ENCODE data around the gene TNRC6A. TPM values are rescaled to one million over a fixed set of nuclear protein-coding genes. Genes with fewer than 3 reads are reported as not detected.
A peak's percentile ranks its signal among the peaks of the same experiment; 100 is the strongest.
"Not testable (repeated sequence)": the region's sequence is repeated elsewhere in the genome, so short reads cannot be mapped to it uniquely, and the experiment has no call there.

The TNRC6A gene
- total RNA-seq, 1 experiment from 2014 or later: 23.5 TPM

DNA sequence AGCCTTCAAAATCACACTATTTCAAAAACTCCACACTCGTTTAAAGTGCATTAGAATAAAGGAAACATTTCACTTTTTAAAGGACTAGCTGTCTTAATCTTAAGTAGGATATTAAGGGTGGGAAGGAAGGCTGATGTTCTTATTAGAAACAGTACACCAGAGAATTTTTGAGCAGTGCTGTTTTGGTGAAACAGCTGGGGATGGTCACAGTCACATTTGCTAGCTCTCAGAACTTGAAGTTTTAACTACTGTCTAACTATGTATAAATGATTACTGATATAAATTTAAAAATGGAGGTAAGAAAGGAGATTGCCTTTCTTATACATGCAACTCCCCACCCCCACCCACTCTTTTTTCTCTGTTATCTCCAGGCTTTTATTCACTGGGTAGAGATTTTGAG, 77.8 kb downstream of the TNRC6A start:
- no peak for DNase-seq (ENCODE audit: extremely low read depth, low read depth)

DNA sequence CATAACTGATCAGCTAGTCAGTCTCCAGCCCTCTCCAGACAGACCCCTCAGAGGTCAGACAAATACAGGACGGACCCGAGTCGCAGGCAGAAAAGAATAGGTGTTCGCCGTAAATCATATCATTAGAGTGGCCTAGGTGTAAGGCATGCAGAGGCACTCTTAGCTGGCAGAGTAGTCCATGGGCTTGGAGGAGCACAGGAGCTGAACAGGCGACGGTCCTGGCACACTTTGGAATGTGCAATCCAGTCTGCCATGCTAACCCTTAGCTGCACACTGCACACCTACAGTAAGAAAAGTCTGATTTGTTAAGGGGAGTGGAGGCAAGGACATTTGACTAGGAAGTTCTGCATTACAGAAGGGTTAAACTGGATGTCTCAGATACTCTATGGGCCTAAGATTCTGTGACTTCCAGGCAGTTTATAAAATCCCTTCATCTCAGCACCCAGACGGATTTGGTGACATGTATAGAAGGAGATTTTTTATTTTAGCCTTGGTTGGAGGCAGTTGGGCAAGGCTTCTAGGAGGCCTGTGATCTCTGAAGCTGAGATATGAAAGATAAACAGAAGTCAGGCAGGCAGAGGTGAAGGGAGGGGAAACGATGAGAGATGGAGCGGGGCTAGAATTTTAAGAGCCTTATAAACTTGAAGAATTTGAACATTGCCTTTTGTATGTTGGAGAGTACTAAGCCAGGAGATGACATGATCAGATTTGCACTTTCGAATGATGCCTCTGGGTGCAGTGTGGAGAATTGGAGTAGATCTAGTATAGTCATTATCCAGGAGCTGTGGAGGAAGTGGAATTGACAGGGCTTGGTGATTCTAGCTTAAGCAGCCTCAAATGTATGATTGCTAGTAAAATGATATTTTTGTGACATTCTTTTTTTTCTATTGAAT, 81.7 kb downstream of the TNRC6A start:
- DNase-seq (ENCODE audit: extremely low read depth, low read depth): no peak

DNA sequence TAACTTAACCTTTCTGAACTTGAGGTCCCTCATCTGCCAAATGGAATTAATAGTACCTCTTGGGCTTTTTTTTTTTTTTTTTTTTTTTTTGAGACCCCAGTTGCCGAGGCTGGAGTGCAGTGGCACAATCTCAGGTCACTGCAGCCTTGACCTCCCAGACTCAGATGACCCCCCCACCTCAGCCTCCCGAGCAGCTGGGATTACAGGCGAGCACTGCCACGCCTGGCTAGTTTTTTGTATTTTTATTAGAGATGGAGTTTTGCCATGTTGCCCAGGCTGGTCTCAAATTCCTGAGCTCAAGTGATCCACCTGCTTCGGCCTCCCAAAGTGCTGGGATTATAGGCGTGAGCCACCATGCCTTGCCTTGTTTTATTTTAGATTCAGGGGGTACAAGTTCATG, 83.4 kb downstream of the TNRC6A start:
- DNase-seq (ENCODE audit: extremely low read depth, low read depth): not testable (repeated sequence)

DNA sequence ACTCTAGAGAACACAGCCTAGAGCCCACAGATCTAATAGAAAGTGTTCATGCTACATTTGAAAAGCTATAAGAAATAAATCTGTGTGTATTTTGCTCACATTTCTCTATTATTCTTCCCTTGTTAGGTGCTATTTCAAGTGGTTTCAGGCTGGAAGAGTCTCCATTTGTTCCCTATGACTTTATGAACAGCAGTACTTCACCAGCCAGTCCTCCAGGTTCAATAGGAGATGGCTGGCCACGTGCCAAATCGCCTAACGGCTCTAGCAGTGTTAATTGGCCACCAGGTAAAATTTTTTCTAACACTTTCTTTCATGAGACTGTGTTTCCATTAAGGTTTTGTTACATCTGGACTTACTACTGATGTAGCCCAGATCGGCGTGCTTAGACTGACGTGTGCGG, 85.6 kb downstream of the TNRC6A start:
- DNase-seq (ENCODE audit: extremely low read depth, low read depth): no peak

DNA sequence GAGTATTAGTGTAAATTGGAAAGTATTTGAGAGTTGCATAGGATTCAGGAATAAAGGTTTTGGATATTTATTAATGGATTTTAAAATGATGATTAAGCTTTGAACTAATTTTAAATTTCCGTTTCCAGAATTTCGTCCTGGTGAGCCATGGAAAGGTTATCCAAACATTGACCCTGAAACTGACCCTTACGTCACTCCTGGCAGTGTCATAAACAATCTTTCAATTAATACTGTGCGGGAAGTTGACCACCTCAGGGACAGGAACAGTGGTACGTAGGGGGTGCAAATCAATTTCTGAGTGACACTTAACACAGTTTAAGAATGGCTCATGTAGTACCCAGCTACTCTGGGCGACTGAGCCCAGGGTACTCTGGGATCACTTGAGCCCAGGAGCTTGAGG, 87.2 kb downstream of the TNRC6A start:
- DNase-seq (ENCODE audit: extremely low read depth, low read depth): no peak

DNA sequence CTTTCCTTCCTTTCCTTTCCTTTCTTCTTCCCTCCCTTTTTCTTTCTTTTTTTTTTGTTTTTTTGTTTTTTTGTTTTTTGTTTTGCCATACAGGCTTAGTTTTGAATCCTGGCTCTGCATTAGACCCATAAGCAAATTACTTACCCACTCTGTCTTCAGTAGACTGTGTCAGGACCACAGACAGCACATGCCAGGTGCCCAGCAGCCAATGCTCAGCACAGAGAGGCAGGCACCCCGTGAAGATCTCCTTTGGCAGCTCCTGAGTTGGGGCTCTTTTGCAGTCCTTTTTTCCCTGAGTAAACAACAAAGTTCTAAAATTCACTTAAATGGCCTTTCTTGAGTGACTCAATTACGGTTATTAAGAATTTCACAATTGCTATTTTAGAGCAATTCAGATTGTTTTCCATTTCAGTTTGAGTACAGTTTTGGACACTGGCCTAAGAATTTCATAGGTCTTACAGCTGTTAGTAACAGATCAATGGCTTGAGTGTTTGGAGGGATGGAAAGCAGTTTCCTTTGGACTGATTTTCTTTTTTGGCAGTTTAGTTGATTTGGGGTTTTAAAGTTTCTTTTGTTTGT, 90.1 kb downstream of the TNRC6A start:
- no peak for DNase-seq (ENCODE audit: extremely low read depth, low read depth)

DNA sequence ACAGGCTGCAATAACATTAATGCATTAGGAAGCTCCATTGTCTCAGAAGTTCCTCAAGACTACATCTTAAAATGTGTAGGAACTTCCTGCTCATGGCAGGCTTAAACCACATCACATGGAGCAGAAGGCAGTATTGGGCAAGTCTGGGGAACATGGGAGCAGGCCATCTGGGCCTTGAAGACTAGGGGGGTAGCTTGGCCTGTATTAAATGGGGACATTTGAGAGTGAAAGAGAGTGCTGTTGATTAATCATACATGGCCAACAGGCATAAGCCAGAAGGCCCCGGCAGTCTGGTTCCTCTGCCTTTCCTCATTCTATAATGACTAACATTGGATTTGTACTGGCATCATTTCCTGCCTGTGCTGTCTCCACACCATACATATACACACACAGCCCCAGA, 91.1 kb downstream of the TNRC6A start:
- no peak for DNase-seq (ENCODE audit: extremely low read depth, low read depth)

DNA sequence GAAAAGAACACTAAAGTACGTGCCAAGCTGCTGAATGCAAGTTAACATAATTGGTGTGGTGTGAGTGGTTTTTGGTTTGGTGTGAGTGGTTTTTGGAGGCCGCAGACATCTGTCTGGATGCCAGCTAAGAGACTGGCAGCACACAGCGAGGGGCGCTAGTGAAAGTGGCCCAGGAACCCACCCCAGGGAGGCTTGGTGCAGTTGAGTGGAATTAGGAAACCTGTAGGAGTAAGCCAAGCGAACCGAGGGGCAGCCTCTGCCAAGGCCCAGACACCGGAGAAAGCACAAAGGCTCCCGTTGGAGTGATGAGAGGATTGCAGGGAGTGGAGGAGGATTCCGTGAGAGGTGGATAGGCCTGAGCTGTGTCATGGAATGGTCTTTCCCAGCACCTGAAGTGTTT, 91.7 kb downstream of the TNRC6A start:
- DNase-seq (ENCODE audit: extremely low read depth, low read depth): no peak

DNA sequence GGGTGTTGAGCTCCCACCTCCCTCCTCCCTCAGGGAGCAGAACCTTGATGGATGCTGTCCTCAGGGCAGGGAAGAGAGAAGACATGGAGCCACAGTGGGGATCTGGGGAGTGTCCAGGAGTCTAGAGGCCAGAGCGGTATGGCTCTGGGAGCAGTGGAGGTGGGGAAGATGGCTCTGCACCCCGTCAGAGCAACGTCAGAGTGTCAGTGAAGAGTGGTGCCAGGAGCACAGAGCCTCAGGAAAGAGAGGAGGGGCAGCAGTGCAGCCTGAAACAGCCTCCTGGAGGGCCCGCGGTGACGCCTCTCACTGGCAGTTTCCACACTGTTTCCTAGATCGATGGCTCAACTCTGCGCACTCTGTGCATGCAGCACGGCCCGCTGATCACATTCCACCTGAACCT, 93.1 kb downstream of the TNRC6A start:
- DNase-seq (ENCODE audit: extremely low read depth, low read depth): no peak

DNA sequence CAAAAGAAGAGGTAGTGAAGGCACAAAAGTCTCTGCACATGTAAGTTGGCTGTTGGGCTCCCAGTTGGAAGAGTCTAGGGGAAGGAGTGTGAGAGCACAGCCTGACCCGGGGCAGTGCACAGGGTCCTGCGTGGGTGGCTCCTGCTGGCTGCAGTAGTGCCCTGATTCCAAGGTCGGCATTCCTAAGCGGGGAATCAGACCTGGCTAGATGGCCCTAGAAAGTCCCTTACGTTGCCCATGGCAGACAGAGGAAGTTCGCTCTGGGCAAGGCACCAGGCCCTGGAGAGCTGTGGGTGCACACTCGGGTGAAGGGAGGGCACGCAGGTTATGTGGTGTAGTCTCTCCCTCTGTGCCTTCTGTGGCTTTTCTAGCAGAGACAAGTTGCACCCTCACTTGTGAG, 93.5 kb downstream of the TNRC6A start:
- no peak for DNase-seq (ENCODE audit: extremely low read depth, low read depth)

DNA sequence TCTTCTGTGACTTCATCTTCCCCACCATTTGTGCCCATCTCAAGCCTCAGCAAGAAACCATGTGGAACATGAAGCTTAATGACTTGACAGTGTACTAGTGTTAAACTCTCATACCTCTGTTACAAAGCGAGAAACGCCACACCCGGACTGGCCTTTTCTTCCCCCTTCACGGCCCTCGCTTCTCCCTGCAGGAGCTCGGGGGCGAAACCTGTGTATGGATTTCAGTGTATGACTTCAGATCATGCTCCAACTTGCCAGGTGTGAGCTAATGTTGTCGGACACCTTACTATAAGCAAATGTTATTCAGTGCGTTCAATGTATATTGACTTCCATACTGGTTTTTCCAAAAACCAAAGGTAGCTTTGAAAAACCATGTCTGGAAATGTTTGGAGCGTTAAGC, 96.2 kb downstream of the TNRC6A start:
- no peak for DNase-seq (ENCODE audit: extremely low read depth, low read depth)

DNA sequence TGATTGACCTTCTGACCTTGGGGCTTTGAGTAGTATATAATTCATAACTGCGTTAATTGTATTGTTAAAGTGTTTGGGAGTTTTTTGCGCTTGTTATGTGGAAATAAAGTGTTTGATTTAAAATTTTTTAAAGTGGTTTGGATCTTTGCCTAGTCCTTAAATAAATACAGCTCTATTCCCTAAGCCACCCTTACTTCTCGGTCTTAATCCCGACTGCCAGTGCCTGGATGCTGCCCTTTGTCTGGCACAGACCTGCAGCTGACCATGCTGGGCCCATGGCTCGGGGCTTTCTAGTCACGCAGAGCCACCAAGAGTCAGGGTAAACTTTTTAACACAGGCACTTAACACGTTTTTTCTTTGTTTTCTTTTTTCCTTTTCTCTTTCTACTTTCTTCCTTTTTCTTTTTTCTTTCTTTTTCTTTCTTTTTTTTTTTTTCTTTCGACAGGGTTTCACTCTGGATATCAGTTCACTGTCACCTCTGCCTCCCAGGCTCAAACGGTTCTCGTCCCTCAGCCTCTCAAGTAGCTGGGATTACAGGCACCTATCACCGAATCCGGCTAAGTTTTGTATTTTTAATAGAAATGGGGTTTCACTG, 96.7 kb downstream of the TNRC6A start:
- DNase-seq (ENCODE audit: extremely low read depth, low read depth): no peak

DNA sequence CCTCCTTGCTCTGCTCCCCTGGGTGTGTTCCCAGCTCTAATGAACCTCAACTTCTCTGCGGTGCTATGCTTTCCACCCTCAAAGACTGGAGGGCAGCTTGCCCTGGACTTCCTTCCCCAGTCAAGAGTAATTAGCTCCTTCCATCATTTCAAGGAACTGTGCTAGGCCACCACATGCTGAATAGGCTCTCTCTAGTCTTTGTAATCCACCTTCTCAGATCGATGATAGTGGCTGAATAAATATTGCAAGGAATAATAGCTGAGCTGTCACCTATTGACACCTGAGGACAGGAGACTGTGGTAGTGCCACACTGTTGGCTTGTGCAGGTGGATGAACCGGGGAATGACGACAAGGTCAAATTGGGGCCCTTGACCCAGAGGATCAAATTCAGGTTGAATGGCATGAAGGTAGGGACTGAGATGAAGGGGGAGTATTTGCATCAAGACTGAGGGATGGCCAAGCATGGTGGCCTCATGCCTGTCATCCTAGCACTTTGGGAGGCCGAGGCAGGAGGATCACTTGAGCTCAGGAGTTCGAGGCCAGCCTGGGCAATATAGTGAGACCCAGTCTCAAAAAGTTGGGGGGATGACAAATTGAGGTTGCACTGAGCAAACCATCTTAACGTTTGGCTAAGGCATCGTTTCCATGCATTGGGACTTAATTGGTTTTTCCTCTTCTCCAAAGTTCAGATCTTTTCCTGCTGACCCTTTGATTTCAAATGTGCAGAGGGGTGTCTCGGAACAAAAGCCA, 97.5 kb downstream of the TNRC6A start:
- DNase-seq (ENCODE audit: extremely low read depth, low read depth): no peak

DNA sequence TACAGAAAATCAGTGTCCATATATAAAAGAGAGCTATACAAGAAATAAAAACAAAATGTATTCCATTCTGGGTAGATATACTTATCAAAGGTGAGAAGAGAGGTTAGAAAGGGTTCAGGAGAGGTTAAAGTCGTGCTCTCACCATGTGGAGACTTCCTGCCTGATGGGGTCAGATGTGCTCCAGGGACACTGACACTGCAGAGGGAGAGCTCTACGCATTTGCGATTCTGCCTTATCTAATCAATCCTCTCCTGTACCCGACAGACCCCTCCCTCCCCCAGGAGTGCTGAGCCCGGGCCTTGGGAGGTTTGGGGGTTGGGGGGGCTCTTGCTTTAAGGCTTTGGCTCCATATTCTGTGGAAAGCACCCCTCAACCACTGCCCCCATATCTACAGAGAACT, 99.7 kb downstream of the TNRC6A start:
- DNase-seq (ENCODE audit: extremely low read depth, low read depth): no peak

DNA sequence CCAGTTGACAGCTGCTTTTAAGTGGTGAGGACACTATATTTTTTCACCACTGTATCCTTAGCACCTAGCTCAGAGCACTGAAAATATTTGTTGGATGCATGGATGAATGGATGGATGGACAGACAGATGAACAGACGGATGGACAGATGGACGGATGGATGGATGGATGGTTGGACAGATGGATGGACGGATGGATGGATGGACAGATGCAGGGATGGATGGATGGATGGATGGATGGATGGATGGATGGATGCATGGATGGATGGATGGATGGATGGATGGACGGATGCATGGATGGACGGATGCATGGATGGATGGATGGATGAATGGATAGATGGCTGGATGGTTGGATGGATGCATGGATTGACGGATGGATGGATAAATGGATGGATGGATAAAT, 103.9 kb downstream of the TNRC6A start:
- no peak for DNase-seq (ENCODE audit: extremely low read depth, low read depth)

DNA sequence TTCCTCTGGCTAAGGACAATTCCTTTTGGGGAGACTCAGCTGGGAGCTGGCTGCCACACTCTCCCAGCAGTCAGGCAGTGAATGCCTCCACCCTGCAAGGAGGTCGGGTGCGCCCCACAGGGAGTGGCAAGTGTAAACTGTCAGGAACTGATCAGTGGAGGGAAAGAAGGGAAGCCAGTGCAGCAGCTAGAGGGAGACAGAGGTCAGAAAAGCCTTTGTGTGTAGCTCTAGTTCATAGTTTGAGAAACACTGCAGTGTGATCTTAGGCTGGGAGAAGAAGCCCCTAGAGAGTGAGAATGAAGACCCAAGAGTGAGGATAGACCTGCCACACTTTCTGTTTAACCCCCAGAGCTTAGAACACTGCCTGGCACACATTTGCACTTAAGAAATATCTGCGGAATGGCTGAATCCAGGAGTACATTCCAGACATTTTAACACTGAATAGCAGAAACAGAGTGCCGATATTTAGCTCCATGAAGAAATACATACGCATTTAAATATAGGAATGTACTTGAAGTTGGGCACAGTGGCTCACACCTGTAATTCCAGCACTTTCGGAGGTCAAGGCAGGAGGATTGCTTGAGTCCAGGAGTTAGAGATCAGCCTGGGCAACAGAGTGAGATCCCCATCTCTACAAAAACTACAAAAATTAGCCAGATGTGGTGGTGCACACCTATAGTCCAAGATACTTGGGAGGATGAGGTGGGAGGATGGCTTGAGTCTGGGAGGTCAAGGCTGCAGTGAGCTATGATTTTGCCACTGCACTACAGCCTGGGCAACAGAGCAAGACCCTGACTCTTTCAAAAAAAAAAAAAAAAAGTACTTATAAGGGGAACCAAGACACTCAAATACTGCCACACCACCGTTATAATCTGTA, 105.2 kb downstream of the TNRC6A start:
- peak; percentile 57 for DNase-seq (ENCODE audit: extremely low read depth, low read depth)

DNA sequence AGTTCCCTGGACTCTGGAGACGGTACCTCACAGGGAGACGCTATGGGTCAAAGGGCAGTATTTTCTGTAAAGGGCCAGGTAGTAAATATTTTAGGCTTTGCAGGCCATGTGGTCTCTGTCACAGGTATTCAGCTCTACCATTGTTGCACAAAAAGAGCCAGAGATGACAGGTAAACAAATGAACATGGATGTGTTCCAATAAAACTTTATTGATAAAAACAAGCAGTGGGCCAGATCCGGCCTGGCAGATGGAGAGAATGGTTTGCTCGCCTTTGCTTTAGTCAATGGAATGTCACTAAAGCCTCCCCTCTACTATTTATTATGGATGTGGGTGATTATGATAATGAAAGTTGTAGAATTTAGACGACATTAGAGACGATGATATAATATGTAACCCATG, 107.4 kb downstream of the TNRC6A start:
- DNase-seq (ENCODE audit: extremely low read depth, low read depth): no peak

DNA sequence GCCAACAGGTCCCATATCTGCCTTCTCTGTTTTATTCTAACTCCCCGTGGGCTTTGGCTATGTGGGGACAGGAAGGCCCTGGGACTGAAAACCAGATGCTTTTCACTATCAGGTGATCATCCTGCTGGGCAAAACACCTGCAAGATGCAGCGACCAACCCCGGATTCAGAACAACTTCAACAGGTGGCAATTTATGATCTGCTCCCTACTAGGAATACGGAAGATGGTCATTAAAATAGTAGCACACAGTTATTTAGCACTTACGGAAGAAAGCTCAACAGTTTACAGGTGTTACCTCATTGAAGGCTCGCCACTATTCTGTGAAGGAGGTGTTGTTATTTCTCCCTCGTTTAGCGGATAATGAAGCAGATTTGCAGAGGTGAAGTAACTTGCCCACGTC, 108.5 kb downstream of the TNRC6A start:
- DNase-seq (ENCODE audit: extremely low read depth, low read depth): no peak

DNA sequence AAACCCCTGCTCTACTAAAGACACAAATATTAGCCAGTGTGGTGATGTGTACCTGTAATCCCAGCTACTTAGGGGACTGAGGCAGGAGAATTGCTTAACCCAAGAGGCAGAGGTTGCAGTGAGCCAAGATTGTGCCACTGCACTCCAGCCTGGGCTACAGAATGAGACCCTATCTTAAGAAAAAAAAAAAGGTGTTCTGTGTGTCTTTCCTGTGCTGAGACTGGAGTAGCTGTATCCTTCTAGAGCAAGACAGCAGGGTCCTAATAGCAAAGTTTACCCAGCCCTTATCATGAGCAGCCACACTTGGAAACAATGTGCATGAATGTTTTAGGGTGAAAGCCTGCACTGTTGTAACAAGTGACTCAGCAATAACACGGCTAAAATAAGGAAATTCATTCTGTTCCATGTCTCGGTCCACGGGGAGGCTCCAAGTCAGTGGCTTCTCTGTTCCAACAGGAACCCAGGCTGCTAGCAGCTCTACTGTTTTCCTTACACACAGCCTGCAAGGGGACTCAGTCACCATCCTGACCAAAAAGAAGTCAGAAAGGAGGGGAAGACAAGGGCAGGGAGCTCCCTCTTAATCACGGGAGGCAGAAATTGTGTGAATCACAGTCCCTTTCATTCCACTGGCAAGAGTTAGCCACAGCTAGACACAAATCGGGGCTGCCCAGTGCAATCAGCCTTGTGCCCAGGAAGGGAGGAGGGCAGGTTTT, 109.3 kb downstream of the TNRC6A start:
- DNase-seq (ENCODE audit: extremely low read depth, low read depth): peak; percentile 33
